Tibial artery (tissue), 4 donors: ENCODE data around the gene C4orf17.

Experiments used
- DNase-seq, 2 donors: peaks; one replicate each; pipeline ENCODE4 v3.0.0-alpha.2; 2019
- H3K27ac ChIP-seq, 2 donors: fragments of 200-600 bp; sonication (generic) in 1 of 2; 1 replicate in 1 of 2; 2 replicates in 1 of 2; pipeline ENCODE4 v1.5.1; 2018 to 2019; ENCODE audit warnings: mild to moderate bottlenecking in 1 of 2
- H3K27me3 ChIP-seq, 2 donors: fragments of 200-600 bp; sonication (generic) in 1 of 2; one replicate each; pipeline versions ENCODE4 v1.5.1 to v1.6.0; 2016 to 2019
- H3K36me3 ChIP-seq, 3 donors: fragments of 200-600 bp; sonication (generic) in 2 of 3; one replicate each; pipeline ENCODE4 v1.5.1; 2016 to 2019; ENCODE audit warnings: mild to moderate bottlenecking in 2 of 3
- H3K4me1 ChIP-seq, 4 donors: fragments of 200-600 bp; sonication (generic) in 2 of 4; 1 replicate in 3 of 4; 2 replicates in 1 of 4; pipeline ENCODE4 v1.5.1; 2016 to 2019
- H3K4me3 ChIP-seq, 2 donors: fragments of 200-600 bp; sonication (generic) in 1 of 2; 1 replicate in 1 of 2; 2 replicates in 1 of 2; pipeline ENCODE4 v1.5.1; 2018 to 2019; ENCODE audit warnings: mild to moderate bottlenecking in 2 of 2
- H3K9me3 ChIP-seq, 3 donors: fragments of 200-600 bp; sonication (generic) in 1 of 3; one replicate each; pipeline ENCODE4 v1.5.1; 2016 to 2019
- CTCF ChIP-seq, 2 experiments: fragments of 200-600 bp in 1 of 2; fragments of 450-650 bp in 1 of 2; IDR thresholded peaks; one replicate each; pipeline ENCODE4 v1.5.1; 2017 to 2019; ENCODE audit warnings: antibody characterized with exemption in 2 of 2, mild to moderate bottlenecking in 1 of 2, moderate library complexity in 1 of 2
- intact Hi-C: fragments of 100-400 bp; cut with DNase I; formaldehyde crosslinking; loops from one replicate; pipeline ENCODE4 v1.15.0; 2023; ENCODE audit warnings: low total_unique reads

Gene C4orf17

GRCh38 chr4:99537674-99538073 is 26.9 kb downstream of the C4orf17 start:
- no peaks in the 10 kb centered on the region for H3K36me3 ChIP-seq
- TF ChIP-seq CTCF (IDR thresholded peaks at IDR 0.05): no peak
- peaks cover 0 to 3% (median 0%) of the 10 kb centered on the region in 3 donors for H3K9me3 ChIP-seq
- no peak overlapping the region for H3K27ac ChIP-seq
- no peak overlapping the region for H3K4me3 ChIP-seq
- no peaks in the 10 kb centered on the region for H3K27me3 ChIP-seq
- H3K4me1 ChIP-seq: no peaks in the 10 kb centered on the region
- DNase-seq: no peak
- intact Hi-C loops: no loop called here

GRCh38 chr4:99540277-99540939 is 29.6 kb downstream of the C4orf17 start:
- intact Hi-C loops: no loop called here
- no peak for DNase-seq
- no peak overlapping the region for H3K27ac ChIP-seq

GRCh38 chr4:99552872-99553271 is 42.1 kb downstream of the C4orf17 start:
- H3K4me3 ChIP-seq: no peak overlapping the region
- no peaks in the 10 kb centered on the region for H3K9me3 ChIP-seq
- H3K36me3 ChIP-seq: peaks cover 0 to 24% (median 5%) of the 10 kb centered on the region in 3 donors
- no peak for DNase-seq
- H3K27me3 ChIP-seq: no peaks in the 10 kb centered on the region
- H3K4me1 ChIP-seq: no peaks in the 10 kb centered on the region
- no peak for TF ChIP-seq CTCF (IDR thresholded peaks at IDR 0.05)
- intact Hi-C loops: no loop called here
- H3K27ac ChIP-seq: no peak overlapping the region

More at GRCh38 chr4:99540277-99540939, 29.6 kb downstream of the C4orf17 start:
- Histone ChIP-seq H3K4me3 (no peak overlapping the region), H3K36me3 (no peaks in the 10 kb centered on the region), H3K9me3 (peaks cover 0 to 6% (median 0%) of the 10 kb centered on the region in 3 donors), H3K4me1 (no peaks in the 10 kb centered on the region), H3K27me3 (no peaks in the 10 kb centered on the region)
- TF ChIP-seq CTCF (IDR thresholded peaks at IDR 0.05): no peak

- H3K36me3 ChIP-seq: no peaks in the 10 kb centered on the region
- peak within 1 kb of the TSS; percentile 54 to 61 for H3K4me3 ChIP-seq
- peak within 1 kb of the TSS; percentile 86 to 89 for H3K27ac ChIP-seq
- TF ChIP-seq CTCF (IDR thresholded peaks at IDR 0.05): peak in 1 of 2 experiments; percentile 13
- no peaks in the 10 kb centered on the region for H3K9me3 ChIP-seq
- peak; percentile 97 to 98 for DNase-seq
- peaks cover 0 to 31% (median 13%) of the 10 kb centered on the region in 4 donors for H3K4me1 ChIP-seq
- H3K27me3 ChIP-seq: no peaks in the 10 kb centered on the region
- intact Hi-C loops: loop anchor here (5.0 to 10.0 kb wide), 4 partner anchors 91 to 384 kb away; partner anchors contain the start of genes C4orf54, DNAJB14 and LAMTOR3
Observed at GRCh38 chr4:99563310-99564186, 52.7 kb downstream of the C4orf17 start, which contains the start of gene TRMT10A. TRMT10A (minus strand) TSS chr4:99564039; CDS start chr4:99559338, 4,701 bp downstream.

GRCh38 chr4:99564921-99565320 is 54.1 kb downstream of the C4orf17 start:
- DNase-seq: no peak
- intact Hi-C loops: loop anchor here (5.0 to 10.0 kb wide), 4 partner anchors 90 to 382 kb away; partner anchors contain the start of genes C4orf54, DNAJB14 and LAMTOR3
- Histone ChIP-seq H3K36me3 (no peaks in the 10 kb centered on the region), H3K27me3 (no peaks in the 10 kb centered on the region), H3K4me3 (no peak overlapping the region), H3K9me3 (no peaks in the 10 kb centered on the region), H3K27ac (peak overlapping the region in 1 of 2 donors; percentile 86), H3K4me1 (peaks cover 0 to 31% (median 13%) of the 10 kb centered on the region in 4 donors)
- TF ChIP-seq CTCF (IDR thresholded peaks at IDR 0.05): no peak
